HuH-7 (cell line): ENCODE measurements around the gene TBC1D21.
A peak's percentile ranks its signal among the peaks of the same experiment; 100 is the strongest.

Source experiments
- DNase-seq: peaks from one replicate; pipeline ENCODE4 v3.0.0; 2011; ENCODE audit warnings: low spot score

The TBC1D21 gene

DNA sequence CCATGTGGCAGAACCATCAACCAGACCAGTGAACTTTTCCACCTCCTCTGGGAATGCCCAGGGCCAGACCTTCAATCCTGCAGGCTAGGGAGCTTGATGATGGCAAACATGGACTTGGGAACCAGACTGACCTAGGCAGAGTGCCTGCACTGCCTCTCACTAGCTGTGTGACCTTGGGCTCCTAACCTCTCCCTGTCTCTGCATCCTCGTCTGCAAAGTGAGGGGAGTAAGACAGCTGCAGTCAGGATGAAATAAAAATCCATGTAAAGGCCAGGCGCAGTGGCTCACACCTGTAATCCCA is 35.4 kb downstream of the TBC1D21 start:
- DNase-seq, result no peak

GRCh38 chr15:73909651-73910050 is 36.3 kb downstream of the TBC1D21 start:
- DNase-seq, result no peak

GRCh38 chr15:73910522-73911303 is 37.3 kb downstream of the TBC1D21 start:
- no peak for DNase-seq

- no peak for DNase-seq
Observed at GRCh38 chr15:73912030-73912596, 38.7 kb downstream of the TBC1D21 start.

DNA sequence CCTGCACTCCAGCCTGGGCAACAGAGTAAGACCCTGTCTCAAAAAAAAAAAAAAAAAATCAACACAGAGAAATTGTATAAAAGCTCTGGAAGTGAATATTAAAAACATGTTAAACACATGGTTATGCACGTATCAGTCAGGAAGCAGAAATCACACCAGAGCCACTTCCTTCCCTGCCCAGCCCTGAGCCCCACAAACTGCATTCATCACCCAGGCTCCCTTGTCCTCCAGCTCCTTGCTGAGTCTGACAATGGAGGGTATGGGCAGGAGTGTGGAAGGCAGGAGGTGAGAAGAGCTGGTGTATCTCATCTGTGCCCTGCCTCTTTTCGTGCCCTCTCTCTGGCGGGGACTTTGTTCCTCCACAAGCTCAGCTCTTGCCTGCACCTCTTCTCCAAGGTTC is 40.8 kb downstream of the TBC1D21 start:
- DNase-seq, result no peak

DNA sequence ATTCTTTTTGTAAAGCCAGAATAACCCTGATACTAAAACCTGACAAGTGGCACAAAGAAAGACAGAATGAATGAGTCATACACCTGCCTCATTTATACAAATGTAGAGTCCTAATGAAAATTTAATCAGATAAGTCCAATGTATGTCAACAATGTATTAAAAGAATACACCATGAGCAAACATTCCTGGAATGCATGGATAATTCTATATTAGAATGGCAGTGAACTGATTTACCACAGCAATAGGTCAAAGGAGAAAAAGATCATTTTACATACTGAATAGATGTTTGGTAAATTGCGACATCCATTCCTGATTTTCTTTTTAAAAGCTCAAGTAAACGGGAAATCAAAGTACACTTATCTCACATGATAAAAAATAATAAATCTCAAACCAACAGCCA is 41.7 kb downstream of the TBC1D21 start:
- DNase-seq, result no peak

DNA sequence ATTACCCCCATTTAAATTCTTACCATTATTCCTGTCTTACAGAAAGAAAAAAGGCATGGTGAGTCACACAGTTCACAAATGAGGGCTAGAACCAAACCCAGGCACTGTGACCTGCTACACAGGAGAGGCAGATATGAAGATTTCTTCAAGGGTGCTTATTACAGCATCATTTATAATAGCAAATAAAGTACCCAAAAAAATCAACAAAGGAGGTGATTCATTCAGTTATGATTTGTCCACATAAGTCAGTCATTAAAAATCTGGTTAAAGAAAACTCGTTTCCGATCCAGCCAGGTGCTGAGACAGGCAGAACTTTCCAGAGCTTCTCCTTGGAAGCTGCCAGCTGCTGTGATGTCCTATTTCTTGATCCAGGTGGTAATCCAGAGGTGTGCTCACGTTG is 45.4 kb downstream of the TBC1D21 start:
- no peak for DNase-seq

- DNase-seq, result no peak
Observed at GRCh38 chr15:73919706-73920105, 46.3 kb downstream of the TBC1D21 start.

DNA sequence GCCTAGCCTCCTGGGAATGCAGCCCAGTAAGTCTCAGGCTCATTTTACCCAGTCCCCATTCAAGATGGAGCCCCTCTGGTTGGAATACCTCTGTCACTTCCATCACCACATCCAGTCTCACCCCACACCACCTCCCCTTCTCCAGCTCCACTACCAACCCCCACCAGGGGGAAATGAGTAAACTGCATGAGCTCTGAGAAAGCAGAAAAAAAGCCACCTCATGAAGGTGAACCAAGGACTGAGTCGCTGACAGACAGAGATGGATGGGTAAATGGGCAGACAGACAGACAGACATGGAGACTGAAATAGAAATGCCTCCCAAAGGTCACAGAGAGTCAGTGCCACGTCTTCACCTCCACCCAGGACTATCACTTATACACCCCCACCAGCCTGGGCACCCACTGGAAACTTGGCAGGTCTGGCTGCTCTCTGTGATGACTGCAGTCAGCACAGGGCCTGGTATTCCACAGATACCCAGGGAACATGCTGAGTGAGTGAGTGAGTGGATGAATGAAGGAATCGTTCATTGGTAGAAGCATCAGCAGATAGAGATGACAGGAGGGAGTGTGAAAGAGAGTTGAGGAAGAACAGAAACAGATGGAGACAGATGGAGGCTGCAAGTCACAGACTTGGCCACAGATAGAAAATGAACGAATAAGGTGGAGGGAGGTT is 48.0 kb downstream of the TBC1D21 start:
- DNase-seq, result no peak

DNA sequence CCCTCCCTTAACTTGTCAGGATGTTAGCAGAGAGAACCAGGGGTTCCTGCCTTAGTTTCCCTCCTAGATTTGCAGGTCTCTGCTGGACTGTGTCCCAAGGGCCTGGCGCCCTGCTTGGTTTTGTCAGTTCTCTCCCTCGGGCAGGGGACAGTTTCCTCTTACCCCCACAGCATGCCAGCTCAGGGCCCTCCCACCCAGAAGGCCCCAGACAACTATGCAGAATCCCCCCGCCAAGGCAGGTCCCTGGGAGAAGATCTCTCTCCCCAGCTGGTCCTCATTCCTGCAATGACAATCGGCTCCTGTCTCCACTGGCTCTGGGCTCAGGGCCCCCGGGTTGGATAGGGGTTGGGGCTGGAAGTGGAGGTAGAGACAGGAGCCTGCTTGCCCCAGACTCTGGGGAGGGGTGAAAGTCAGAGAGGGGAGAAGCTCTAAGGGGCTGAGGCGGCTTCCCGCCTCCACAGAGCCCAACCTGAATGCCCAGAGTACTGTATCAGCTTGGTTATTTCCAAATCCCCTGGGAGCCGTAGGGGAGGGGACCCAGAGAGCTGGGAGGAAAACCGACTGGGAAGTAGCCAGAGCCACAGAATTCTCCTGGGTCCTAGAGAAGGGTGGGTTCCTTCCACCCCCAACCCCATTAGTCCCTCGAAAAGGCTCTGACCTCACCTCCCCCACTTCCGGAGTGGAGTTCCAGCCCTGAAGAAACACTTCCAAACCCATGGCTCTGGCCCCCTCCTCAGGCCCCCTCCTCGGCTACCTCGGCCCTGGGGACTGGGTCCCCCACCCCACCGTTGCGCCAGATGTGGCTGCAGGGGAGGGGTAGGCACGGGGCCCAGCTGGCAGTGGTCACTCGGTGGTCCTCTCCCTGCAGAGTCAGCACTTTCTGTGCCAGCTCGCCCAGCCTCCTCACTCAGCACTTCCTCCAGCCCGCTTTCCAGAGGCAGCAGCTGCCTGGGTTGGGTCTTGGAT is 49.1 kb downstream of the TBC1D21 start:
- peak; percentile 59 for DNase-seq

- no peak for DNase-seq
Observed at GRCh38 chr15:73923156-73923487, 49.8 kb downstream of the TBC1D21 start.

DNA sequence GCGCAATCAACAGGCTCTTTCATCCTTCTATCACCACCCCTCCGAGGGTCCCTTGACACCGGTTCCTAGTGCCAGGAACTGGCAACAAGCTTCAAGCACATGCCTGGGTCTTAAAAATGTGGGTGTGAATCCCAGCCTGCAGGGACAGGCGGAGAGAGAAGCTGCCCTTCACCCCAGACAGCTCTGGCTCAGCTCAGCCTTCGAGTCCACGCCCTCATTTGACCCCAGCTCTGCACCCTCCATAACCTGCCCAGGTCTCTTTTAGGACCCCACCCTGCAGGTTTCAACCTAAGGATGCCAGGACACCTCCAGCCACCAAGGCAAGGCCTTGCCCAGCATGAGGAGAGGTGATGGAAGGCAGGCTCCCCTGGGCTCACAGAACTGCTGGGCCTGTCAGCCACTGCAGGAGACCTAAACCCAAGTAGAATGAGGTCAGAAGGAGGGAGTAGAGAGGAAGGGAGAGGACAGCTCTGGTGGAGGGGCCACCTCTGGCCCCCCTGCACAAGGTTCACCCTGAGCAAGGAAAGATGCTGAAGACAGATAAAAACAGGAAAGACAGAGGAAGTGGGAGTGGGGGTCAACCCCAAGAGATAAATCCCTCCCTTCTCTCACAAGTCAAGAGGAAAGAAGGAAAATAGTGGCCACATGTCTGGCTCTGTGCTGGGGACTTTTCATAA is 50.3 kb downstream of the TBC1D21 start:
- DNase-seq, result no peak

DNA sequence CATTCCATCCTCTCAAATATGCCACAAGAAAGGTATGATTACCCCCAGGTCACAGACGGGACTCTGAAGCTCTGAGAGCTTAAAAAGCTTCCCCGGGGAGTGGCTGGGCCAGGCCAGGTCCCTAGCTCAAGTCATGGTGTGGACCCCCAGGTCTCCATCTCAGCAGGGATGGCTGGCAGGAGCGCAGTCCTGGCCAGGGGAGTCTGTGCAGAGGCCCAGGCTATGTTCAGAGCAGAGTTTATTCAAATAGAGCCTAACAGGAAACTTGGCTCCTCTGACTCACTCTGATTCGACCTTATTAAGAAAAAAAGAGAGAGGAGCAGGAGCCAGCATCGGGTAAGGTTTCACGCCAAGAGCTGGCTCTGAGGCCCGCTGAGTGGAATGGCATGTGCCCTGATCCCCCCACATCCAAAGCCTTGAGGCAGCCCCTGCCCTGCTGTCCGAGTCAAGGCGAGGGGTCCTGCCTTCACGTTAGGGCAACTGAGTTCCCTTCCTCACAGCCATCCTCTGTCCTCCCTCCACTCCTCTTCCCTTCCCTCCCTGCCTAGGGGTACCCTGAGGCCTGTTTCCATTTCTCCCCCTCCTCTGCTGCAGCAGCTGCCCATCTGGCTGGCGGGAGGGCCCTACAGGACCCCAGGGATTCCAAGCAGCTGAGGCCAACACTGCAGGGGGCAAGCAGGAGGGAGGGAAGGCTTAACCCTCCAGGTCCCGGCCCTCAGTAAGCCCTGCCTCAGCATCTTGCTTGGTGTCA is 51.0 kb downstream of the TBC1D21 start:
- no peak for DNase-seq

- DNase-seq, result no peak
Observed at GRCh38 chr15:73925848-73926218, 52.5 kb downstream of the TBC1D21 start.

GRCh38 chr15:73926219-73927002 is 53.0 kb downstream of the TBC1D21 start, which contains the start of gene LOXL1:
Gene LOXL1, plus strand, starts transcription at chr15:73926462. Its CDS starts 322 bp downstream, at chr15:73926784.
- peak; percentile 81 for DNase-seq

DNA sequence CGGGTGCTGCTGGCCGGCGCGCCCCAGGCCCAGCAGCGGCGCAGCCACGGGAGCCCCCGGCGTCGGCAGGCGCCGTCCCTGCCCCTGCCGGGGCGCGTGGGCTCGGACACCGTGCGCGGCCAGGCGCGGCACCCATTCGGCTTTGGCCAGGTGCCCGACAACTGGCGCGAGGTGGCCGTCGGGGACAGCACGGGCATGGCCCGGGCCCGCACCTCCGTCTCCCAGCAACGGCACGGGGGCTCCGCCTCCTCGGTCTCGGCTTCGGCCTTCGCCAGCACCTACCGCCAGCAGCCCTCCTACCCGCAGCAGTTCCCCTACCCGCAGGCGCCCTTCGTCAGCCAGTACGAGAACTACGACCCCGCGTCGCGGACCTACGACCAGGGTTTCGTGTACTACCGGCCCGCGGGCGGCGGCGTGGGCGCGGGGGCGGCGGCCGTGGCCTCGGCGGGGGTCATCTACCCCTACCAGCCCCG is 53.7 kb downstream of the TBC1D21 start:
- peak; percentile 76 for DNase-seq

- peak; percentile 91 for DNase-seq
Observed at GRCh38 chr15:73927476-73928240, 54.3 kb downstream of the TBC1D21 start.

- no peak for DNase-seq
Observed at GRCh38 chr15:73928241-73928579, 54.8 kb downstream of the TBC1D21 start.

- no peak for DNase-seq
Observed at GRCh38 chr15:73928971-73929627, 55.7 kb downstream of the TBC1D21 start.
